GM10266 (cell line): ENCODE results near the gene TMPRSS2.

Experiments
- DNase-seq: peaks from one replicate; pipeline ENCODE4 v3.0.0; 2012; ENCODE audit errors: extremely low spot score
- CTCF ChIP-seq: IDR thresholded peaks from 2 replicates; pipeline ENCODE4 v1.5.1; 2012; ENCODE audit warnings: mild to moderate bottlenecking, low read depth; ENCODE audit not compliant: control insufficient read depth, insufficient read depth; ENCODE audit errors: missing control alignments

Gene TMPRSS2

GRCh38 chr21:41503331-41503730 is 4.6 kb downstream of the TMPRSS2 start:
- no peak for TF ChIP-seq CTCF

GRCh38 chr21:41501919-41502318 is 6.0 kb downstream of the TMPRSS2 start:
- no peak for TF ChIP-seq CTCF

More at GRCh38 chr21:41503331-41503730, 4.6 kb downstream of the TMPRSS2 start:
- no peak for DNase-seq

GRCh38 chr21:41500931-41501381 is 7.0 kb downstream of the TMPRSS2 start:
- no peak for DNase-seq
- TF ChIP-seq CTCF, result no peak

More at GRCh38 chr21:41501919-41502318, 6.0 kb downstream of the TMPRSS2 start:
- no peak for DNase-seq

- DNase-seq, result no peak
- no peak for TF ChIP-seq CTCF
Observed at GRCh38 chr21:41500363-41500762, 7.6 kb downstream of the TMPRSS2 start.

- DNase-seq, result no peak
- no peak for TF ChIP-seq CTCF
Observed at GRCh38 chr21:41499920-41500319, 8.0 kb downstream of the TMPRSS2 start.

GRCh38 chr21:41497788-41498187 is 10.2 kb downstream of the TMPRSS2 start:
- TF ChIP-seq CTCF, result no peak
- no peak for DNase-seq

- no peak for TF ChIP-seq CTCF
- DNase-seq, result no peak
Observed at GRCh38 chr21:41497008-41497407, 10.9 kb downstream of the TMPRSS2 start.
